H1 (cell line): ENCODE data around the gene SPPL3. TPM values are rescaled to one million over a fixed set of nuclear protein-coding genes. Genes with fewer than 3 reads are reported as not detected.
"Not testable (repeated sequence)": the region's sequence is repeated elsewhere in the genome, so short reads cannot be mapped to it uniquely, and the experiment has no call there.

Source experiments
- CTCF ChIA-PET: fragments of 300-600 bp; sonication (Branson Sonifier 250); formaldehyde crosslinking; loops from one replicate; lab custom pipeline; 2021; ENCODE audit not compliant: partially characterized antibody; lab: Charles Lee
- POLR2A ChIA-PET: fragments of 300-600 bp; sonication (Branson Sonifier 250); formaldehyde crosslinking; loops from one replicate; lab custom pipeline; 2021; ENCODE audit warnings: inconsistent platforms; ENCODE audit not compliant: partially characterized antibody; lab: Charles Lee
- DNase-seq, 2 experiments: peaks; one replicate each; pipeline versions ENCODE4 v3.0.0 to v3.0.0-alpha.2; 2010 to 2022; ENCODE audit warnings: low spot score in 2 of 2, low read depth in 1 of 2, mixed read lengths in 1 of 2
- FAIRE-seq: peaks from 2 replicates; lab custom pipeline; 2011; peaks lifted over from hg19 to GRCh38; lab: Jason Lieb, UNC
- H2AFZ ChIP-seq: 2 replicates; pipeline ENCODE4 v1.8.1; 2012; ENCODE audit warnings: low read length, inconsistent platforms
- H2AK5ac ChIP-seq: 2 replicates; pipeline ENCODE4 v1.6.1; 2013; ENCODE audit warnings: low read depth, low read length
- H2BK120ac ChIP-seq: replicated peaks from 2 replicates; pipeline ENCODE3; 2013; ENCODE audit warnings: low read depth, low read length, inconsistent platforms
- H2BK12ac ChIP-seq: 2 replicates; pipeline ENCODE4 v1.6.1; 2013; ENCODE audit warnings: low read depth, low read length
- H2BK15ac ChIP-seq: 2 replicates; pipeline ENCODE4 v1.6.1; 2013; ENCODE audit warnings: low read length
- H2BK20ac ChIP-seq: 2 replicates; pipeline ENCODE4 v1.6.1; 2013; ENCODE audit warnings: low read length
- H2BK5ac ChIP-seq: 2 replicates; pipeline ENCODE4 v1.6.1; 2013; ENCODE audit warnings: low read depth, low read length
- H3K14ac ChIP-seq: 2 replicates; pipeline ENCODE4 v1.6.1; 2013; ENCODE audit warnings: inconsistent platforms; ENCODE audit not compliant: insufficient read length
- H3K18ac ChIP-seq: 2 replicates; pipeline ENCODE4 v1.6.1; 2013; ENCODE audit warnings: low read length; ENCODE audit errors: extremely low read depth
- H3K23ac ChIP-seq: 2 replicates; pipeline ENCODE4 v1.6.1; 2013; ENCODE audit warnings: inconsistent platforms; ENCODE audit not compliant: insufficient read length
- H3K23me2 ChIP-seq: 2 replicates; pipeline ENCODE4 v1.6.1; 2013; ENCODE audit warnings: low read depth, low read length
- H3K27ac ChIP-seq: 2 replicates; pipeline ENCODE4 v1.6.1; 2011; ENCODE audit warnings: low read depth, low read length, inconsistent platforms
- H3K27me3 ChIP-seq, 4 experiments: replicated peaks in 1 of 4; 1 replicate in 1 of 4; 2 replicates in 3 of 4; pipeline versions ENCODE4 v1.6.1 to v1.8.1; 2011 to 2013; ENCODE audit warnings: low read length in 3 of 4, mild to moderate bottlenecking in 3 of 4, inconsistent platforms in 2 of 4, mixed read lengths in 2 of 4, moderate library complexity in 1 of 4; ENCODE audit not compliant: control insufficient read depth in 3 of 4, insufficient read depth in 3 of 4; ENCODE audit errors: extremely low read depth in 1 of 4
- H3K36me3 ChIP-seq, 4 experiments: 2 replicates each; pipeline versions ENCODE4 v1.6.1 to v1.8.1; 2011 to 2013; ENCODE audit warnings: mild to moderate bottlenecking in 4 of 4, low read length in 3 of 4, moderate library complexity in 2 of 4, control low read depth in 1 of 4, inconsistent platforms in 1 of 4; ENCODE audit not compliant: insufficient read depth in 4 of 4, control insufficient read depth in 2 of 4
- H3K4ac ChIP-seq: replicated peaks from 2 replicates; pipeline ENCODE3; 2013; ENCODE audit warnings: low read length, low read depth, mixed read lengths, inconsistent platforms; ENCODE audit not compliant: insufficient read length
- H3K4me1 ChIP-seq, 4 experiments: replicated peaks in 1 of 4; 1 replicate in 1 of 4; 2 replicates in 3 of 4; pipeline versions ENCODE4 v1.6.1 to v1.8.1; 2011 to 2013; ENCODE audit warnings: low read length in 3 of 4, inconsistent platforms in 2 of 4, mixed read lengths in 1 of 4; ENCODE audit not compliant: insufficient read depth in 4 of 4, control insufficient read depth in 3 of 4
- H3K4me2 ChIP-seq, 2 experiments: 2 replicates each; pipeline versions ENCODE4 v1.6.1 to v1.8.1; 2011 to 2013; ENCODE audit warnings: low read depth in 2 of 2, low read length in 2 of 2, control low read depth in 1 of 2, inconsistent platforms in 1 of 2, mild to moderate bottlenecking in 1 of 2; ENCODE audit not compliant: insufficient read depth in 1 of 2
- H3K4me3 ChIP-seq, 4 experiments: fragments of 200-600, 300-600 bp in 1 of 4; sonication (generic), shearing (Covaris generic), sonication (Bioruptor Twin) in 1 of 4; 2 replicates each; pipeline versions ENCODE4 v1.5.1 to v1.8.1; 2011 to 2016; ENCODE audit warnings: low read length in 4 of 4, low read depth in 3 of 4, control low read depth in 2 of 4, inconsistent platforms in 2 of 4, mild to moderate bottlenecking in 2 of 4, mixed read lengths in 1 of 4, moderate library complexity in 1 of 4; ENCODE audit not compliant: insufficient read depth in 2 of 4; ENCODE audit errors: extremely low read depth in 1 of 4
- H3K56ac ChIP-seq: replicated peaks from 2 replicates; pipeline ENCODE3; 2013; ENCODE audit warnings: low read depth, mild to moderate bottlenecking, mixed read lengths, low read length, inconsistent platforms; ENCODE audit not compliant: insufficient read length
- H3K79me1 ChIP-seq: 2 replicates; pipeline ENCODE4 v1.6.1; 2013; ENCODE audit warnings: low read depth, low read length, control low read depth
- H3K79me2 ChIP-seq, 2 experiments: 2 replicates each; pipeline versions ENCODE4 v1.6.1 to v1.8.1; 2012 to 2013; ENCODE audit warnings: low read length in 2 of 2, mild to moderate bottlenecking in 2 of 2, inconsistent platforms in 1 of 2; ENCODE audit not compliant: insufficient read depth in 2 of 2, control insufficient read depth in 1 of 2
- H3K9ac ChIP-seq, 4 experiments: replicated peaks in 1 of 4; 1 replicate in 1 of 4; 2 replicates in 3 of 4; pipeline versions ENCODE4 v1.6.1 to v1.8.1; 2011 to 2013; ENCODE audit warnings: low read depth in 3 of 4, low read length in 3 of 4, control low read depth in 2 of 4, mild to moderate bottlenecking in 2 of 4, moderate library complexity in 2 of 4, inconsistent platforms in 1 of 4; ENCODE audit errors: extremely low read depth in 1 of 4
- H3K9me3 ChIP-seq, 2 experiments: 2 replicates each; pipeline versions ENCODE4 v1.6.1 to v1.8.1; 2012 to 2013; ENCODE audit warnings: mild to moderate bottlenecking in 2 of 2, moderate library complexity in 2 of 2, control low read depth in 1 of 2, inconsistent platforms in 1 of 2, low read depth in 1 of 2, low read length in 1 of 2, mixed read lengths in 1 of 2; ENCODE audit not compliant: insufficient read depth in 2 of 2
- H4K20me1 ChIP-seq, 2 experiments: replicated peaks in 1 of 2; 2 replicates each; pipeline versions ENCODE3 to v1.8.1; 2011 to 2013; ENCODE audit warnings: inconsistent platforms in 2 of 2, low read length in 2 of 2, mild to moderate bottlenecking in 1 of 2; ENCODE audit not compliant: insufficient read depth in 2 of 2, control insufficient read depth in 1 of 2
- H4K5ac ChIP-seq: 2 replicates; pipeline ENCODE4 v1.6.1; 2013; ENCODE audit warnings: low read length, low read depth, mixed read lengths, inconsistent platforms; ENCODE audit not compliant: insufficient read length
- H4K8ac ChIP-seq: 2 replicates; pipeline ENCODE4 v1.8.0; 2013; ENCODE audit warnings: mild to moderate bottlenecking, moderate library complexity, low read length, inconsistent platforms; ENCODE audit not compliant: insufficient read depth; ENCODE audit errors: extremely low read depth
- H4K91ac ChIP-seq: replicated peaks from 2 replicates; pipeline ENCODE3; 2013; ENCODE audit warnings: low read length, mixed read lengths, inconsistent platforms; ENCODE audit not compliant: insufficient read length
- SP2 ChIP-seq: IDR thresholded peaks from 2 replicates; pipeline ENCODE4 v1.6.1; 2012; ENCODE audit warnings: mild to moderate bottlenecking, low read length, inconsistent platforms
- WGBS, 2 experiments: shearing (Covaris generic) in 1 of 2; methylation state at CpG; one replicate each; pipeline versions ENCODE4 v1.1.6 to v1.1.7; 2013 to 2015; ENCODE audit warnings: low lambda C conversion rate in 2 of 2, mixed read lengths in 2 of 2, inconsistent platforms in 1 of 2, low coverage in 1 of 2, missing lambda C conversion rate in 1 of 2; ENCODE audit not compliant: insufficient replicate concordance in 2 of 2, insufficient coverage in 1 of 2, insufficient read length in 1 of 2; ENCODE audit errors: extremely low coverage in 1 of 2, missing lambda C conversion rate in 1 of 2; 5-methylcytosine and 5-hydroxymethylcytosine counted together
- polyA plus RNA-seq, 7 experiments: library from polyadenylated mRNA; depleted of rRNA in 3 of 7; stranded (reverse) in 5 of 7; unstranded in 2 of 7; fragments of >200 nt in 5 of 7; fragments of 200-250 nt in 2 of 7; gene quantifications; 1 replicate in 5 of 7; 2 replicates in 1 of 7; 4 replicates in 1 of 7; pipeline versions ENCODE4 v1.2.1 to v1.2.3, GENCODE V29; 2011 to 2013; ENCODE audit warnings: missing spikeins in 2 of 7, mixed read lengths in 2 of 7
- total RNA-seq: library from RNA; stranded (reverse); fragmentation: NEBNext Ultra II Directional; extraction: Animal tissue kit (Norgen Biotek cat#: 25700); gene quantifications from 2 replicates; pipeline ENCODE4 v1.2.1, GENCODE V29; 2021
- TF ChIP-seq, protein P1 (sequence below): IDR thresholded peaks from 2 replicates; pipeline ENCODE4 v1.6.1; 2012; ENCODE audit warnings: inconsistent platforms

SPPL3 gene
- total and polyA plus RNA-seq, 2 of the 8 experiments (the other 6 are each of a cell fraction or from before 2014, with no cell fraction given): 27.3 to 48.4 TPM

DNA sequence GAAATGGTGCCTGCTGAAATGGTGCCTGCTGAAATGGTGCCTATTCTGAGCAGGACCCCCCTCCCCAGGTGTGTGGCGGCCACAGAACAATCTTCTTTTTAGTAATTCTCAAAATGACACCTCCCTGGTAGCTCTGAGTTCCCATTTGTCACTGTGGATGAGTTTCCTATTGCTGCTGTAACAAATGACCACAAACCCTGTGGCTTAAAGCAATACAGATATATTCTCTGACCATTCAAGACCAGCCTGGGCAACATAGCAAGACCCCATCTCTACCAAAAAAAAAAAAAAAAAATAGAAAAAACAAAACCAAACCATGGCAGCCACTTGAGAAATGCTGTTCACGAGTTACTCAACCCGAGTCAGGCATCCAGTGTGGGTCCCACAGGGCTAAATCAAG lies 170.6 kb downstream of the SPPL3 start (continued):
- TF ChIP-seq, protein P1, sequence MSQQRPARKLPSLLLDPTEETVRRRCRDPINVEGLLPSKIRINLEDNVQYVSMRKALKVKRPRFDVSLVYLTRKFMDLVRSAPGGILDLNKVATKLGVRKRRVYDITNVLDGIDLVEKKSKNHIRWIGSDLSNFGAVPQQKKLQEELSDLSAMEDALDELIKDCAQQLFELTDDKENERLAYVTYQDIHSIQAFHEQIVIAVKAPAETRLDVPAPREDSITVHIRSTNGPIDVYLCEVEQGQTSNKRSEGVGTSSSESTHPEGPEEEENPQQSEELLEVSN: no peak
- TF ChIP-seq SP2: no peak

DNA sequence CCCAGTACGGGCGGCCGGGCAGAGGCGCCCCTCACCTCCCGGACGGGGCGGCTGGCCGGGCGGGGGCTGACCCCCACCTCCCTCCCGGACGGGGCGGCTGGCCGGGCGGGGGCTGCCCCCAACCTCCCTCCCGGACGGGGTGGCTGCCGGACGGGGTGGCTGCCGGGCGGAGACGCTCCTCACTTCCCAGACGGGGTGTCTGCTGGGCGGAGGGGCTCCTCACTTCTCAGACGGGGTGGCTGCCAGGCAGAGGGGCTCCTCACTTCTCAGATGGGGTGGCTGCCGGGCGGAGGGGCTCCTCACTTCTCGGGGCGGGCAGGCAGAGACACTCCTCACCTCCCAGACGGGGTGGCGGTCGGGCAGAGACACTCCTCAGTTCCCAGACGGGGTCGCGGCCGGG lies 172.0 kb downstream of the SPPL3 start:
- H3K9me3 ChIP-seq, H2BK15ac ChIP-seq, H4K8ac ChIP-seq, H4K91ac ChIP-seq, H2AK5ac ChIP-seq, H2BK12ac ChIP-seq, H2BK20ac ChIP-seq, FAIRE-seq, H3K36me3 ChIP-seq, H3K4ac ChIP-seq, H3K23ac ChIP-seq, H3K4me2 ChIP-seq, H2BK5ac ChIP-seq, H2BK120ac ChIP-seq, H3K79me2 ChIP-seq, H3K4me1 ChIP-seq, POLR2A ChIA-PET, H3K4me3 ChIP-seq, H4K5ac ChIP-seq, H3K14ac ChIP-seq, H3K23me2 ChIP-seq, H2AFZ ChIP-seq, H4K20me1 ChIP-seq, H3K27ac ChIP-seq, H3K27me3 ChIP-seq, H3K18ac ChIP-seq, H3K79me1 ChIP-seq, CTCF ChIA-PET, H3K9ac ChIP-seq, DNase-seq, H3K56ac ChIP-seq: not testable (repeated sequence)
- 93% methylated on average over 8 of the region's 35 CpGs; no CpG with 5 or more reads in 1 of the 2 experiments for WGBS, 2 experiments
